ENCODE results near the gene FGF21.

- TF ChIP-seq EP300 (IDR thresholded peaks at IDR 0.05) (no peak), CTCF (IDR thresholded peaks at IDR 0.05) (no peak), POLR2A (IDR thresholded peaks at IDR 0.05) (no peak)
These were observed 14.0 kb upstream of the FGF21 start for GRCh38 chr19:48741129-48741999.
